Stimulated activated CD8-positive, alpha-beta memory T cell treated with anti-CD3 and anti-CD28 coated beads, Interleukin-4, amount 100 ng/mL, for 24 hours (primary cell): Measurements from ENCODE around the gene TAPBP.
A peak's percentile ranks its signal among the peaks of the same experiment; 100 is the strongest.
"Not testable (repeated sequence)": the region's sequence is repeated elsewhere in the genome, so short reads cannot be mapped to it uniquely, and the experiment has no call there.

ENCODE experiments used
- DNase-seq: peaks from one replicate; pipeline ENCODE4 v3.0.0-alpha.2; 2020; ENCODE audit warnings: low read depth

TAPBP gene

GRCh38 chr6:33276581-33276863, 37.4 kb downstream of the TAPBP start:
- DNase-seq: no peak

GRCh38 chr6:33275795-33276580, 37.9 kb downstream of the TAPBP start:
- not testable (repeated sequence) for DNase-seq

- DNase-seq: no peak
Measured at GRCh38 chr6:33273924-33274902, 39.7 kb downstream of the TAPBP start.

DNA sequence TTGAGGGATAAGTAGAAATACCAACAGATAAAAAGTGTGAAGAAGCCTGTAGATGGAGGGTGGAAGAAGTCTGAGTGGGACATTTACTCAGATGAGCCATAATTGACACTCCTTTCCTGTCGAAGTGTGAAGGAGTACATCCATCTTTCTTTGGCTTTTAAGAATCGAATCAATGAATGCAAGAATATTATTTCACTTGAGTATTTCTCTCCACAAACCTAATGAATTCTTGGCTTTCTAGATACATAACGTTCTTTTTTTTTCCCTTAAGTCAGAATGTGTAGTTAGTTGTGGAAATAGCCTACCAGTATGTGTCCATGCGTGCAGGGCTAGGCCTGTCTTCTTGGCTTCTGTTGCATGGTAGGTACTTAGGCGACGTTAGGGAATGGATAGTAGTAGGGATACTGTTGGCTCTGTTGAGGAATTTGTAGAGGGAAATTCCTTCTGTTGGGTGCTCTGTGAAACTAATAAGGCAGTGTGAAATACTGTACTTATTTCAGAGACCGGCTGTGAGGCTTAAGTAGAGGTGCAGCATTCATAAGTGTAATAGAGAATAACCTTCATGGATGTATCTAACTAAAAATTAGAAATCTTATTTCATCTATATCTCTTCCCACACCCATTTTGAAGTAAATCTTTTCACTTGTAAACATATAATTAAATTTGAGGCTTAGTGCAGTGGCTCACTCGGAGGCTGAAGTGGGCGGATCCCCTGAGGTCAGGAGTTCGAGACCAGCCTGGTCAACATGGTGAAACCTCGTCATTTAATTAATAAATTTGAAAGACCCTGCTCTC, 40.6 kb downstream of the TAPBP start:
- no peak for DNase-seq

GRCh38 chr6:33272275-33273128, 41.4 kb downstream of the TAPBP start:
- no peak for DNase-seq

- peak; percentile 77 for DNase-seq
Measured at GRCh38 chr6:33271468-33272274, 42.2 kb downstream of the TAPBP start, which contains the start of the genes RPS18 and VPS52. TSS of gene RPS18 (plus strand) at chr6:33272075. CDS start at chr6:33272120, 45 bp downstream. TSS of gene VPS52 (minus strand) at chr6:33271876. CDS start at chr6:33271675, 201 bp downstream.

DNA sequence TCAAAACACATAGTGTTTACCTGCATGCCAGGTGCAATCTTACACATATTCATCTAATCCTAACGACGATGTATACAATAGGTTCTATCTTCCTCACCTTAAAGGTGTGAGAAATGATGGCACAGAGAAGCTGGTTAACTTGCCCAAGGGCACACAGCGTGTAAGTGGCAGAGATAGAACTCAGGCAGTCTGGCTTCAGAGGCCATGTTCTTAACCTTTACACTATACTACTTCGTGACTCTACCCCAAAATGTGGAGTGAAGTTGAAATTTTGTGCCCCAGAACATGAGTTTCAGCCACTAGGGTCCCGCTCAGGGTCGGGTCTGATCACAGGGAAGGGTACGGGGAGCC, 42.8 kb downstream of the TAPBP start:
- DNase-seq: no peak

GRCh38 chr6:33264015-33264414, 49.9 kb downstream of the TAPBP start:
- no peak for DNase-seq

- not testable (repeated sequence) for DNase-seq
Measured at GRCh38 chr6:33262490-33262889, 51.4 kb downstream of the TAPBP start.

DNA sequence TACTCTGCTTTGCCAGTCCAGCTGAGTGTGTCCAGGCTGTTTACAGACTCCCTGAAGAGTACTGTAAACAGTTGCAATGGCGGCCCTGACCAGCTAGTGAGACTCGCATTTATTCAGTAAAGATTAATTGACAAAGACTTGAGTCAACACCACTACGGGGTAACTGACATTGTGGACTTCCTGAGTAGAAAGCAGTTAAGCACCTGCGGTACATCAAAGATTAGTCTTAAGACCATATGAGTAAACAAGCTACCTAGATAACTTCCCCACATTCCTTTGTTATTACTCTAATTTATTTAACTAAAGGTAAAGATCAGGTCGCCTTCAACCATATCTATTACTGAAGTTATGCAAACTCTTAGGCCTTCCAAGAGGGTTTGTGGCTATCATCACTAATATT, 54.8 kb downstream of the TAPBP start:
- no peak for DNase-seq

DNA sequence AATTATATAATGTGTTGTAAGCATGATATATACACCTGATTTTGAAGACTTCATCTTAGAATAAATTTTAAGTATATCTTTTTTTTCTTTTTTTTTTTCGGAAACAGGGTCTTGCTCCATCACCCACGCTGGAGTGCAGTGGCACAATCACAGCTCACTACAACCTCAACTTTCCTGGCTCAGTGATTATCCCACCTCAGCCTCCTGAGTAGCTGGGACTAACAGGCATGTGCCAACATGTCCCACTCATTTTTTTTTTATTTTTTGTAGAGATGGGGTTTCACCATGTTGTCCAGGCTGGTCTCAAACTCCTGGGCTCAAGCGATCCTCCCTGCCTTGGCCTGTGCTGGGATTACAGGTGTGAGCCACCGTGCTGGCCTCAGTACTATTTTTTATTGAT, 59.3 kb downstream of the TAPBP start:
- no peak for DNase-seq

DNA sequence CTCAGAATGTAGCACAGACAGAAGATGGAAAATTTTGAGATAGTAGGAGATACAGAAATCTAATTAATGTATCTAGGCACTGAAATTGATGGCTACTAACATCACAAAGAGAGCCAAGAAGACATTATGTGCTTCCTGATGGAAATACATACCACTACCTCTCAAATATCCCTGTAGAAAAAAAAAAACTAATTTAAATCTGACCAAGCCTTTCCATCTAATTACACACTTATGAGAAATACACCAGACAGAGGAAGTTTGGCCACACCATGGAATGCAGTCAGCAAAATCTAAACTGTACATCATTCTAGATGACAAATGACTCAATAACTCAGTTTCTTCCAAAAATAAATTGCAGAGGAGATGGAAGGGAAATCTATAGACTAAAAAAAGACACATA, 61.1 kb downstream of the TAPBP start:
- no peak for DNase-seq

DNA sequence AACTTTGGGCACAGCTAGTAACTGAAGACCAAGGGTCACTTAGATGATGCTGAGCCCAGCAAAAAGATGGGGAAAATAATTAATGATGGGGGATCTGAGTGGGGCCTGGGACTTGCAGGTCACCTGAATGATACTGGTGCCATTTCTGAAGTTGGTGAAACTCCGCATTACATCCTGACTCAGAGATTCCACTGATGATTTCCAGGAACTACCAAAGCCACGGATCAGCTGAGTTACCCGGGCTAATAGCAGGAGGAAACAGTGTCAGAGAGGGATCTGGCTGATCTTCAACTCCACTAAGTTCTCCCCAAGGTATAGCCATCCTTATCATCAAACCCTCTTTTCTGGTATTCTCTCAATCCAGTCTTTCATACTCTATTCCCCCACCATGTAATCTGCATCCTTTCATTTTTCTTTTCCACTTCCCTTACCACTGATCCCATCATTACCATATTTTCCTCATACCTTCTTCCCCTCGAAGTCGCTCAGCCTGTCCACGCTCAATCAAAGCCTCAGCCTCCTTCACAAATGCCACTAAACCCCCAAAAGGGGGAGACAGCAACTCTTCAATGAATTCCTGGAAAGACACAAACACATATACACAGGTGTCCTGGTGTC, 62.4 kb downstream of the TAPBP start:
- no peak for DNase-seq

- DNase-seq: no peak
Measured at GRCh38 chr6:33250731-33251130, 63.1 kb downstream of the TAPBP start.

GRCh38 chr6:33249732-33250630, 63.9 kb downstream of the TAPBP start:
- DNase-seq: no peak
